SK-N-SH (cell line): ENCODE results near the gene OMP.

Experiments
- FOXM1 ChIP-seq: IDR thresholded peaks from 2 replicates; pipeline ENCODE4 v1.4.0; 2012; ENCODE audit warnings: low read depth, mild to moderate bottlenecking
- GABPA ChIP-seq: IDR thresholded peaks from 2 replicates; pipeline ENCODE4 v1.4.0; 2012; ENCODE audit warnings: low read depth, mild to moderate bottlenecking
- MEF2A ChIP-seq: IDR thresholded peaks from 2 replicates; pipeline ENCODE4 v1.4.0; 2012; ENCODE audit warnings: low read depth, borderline replicate concordance
- POLR2AphosphoS5 ChIP-seq: IDR thresholded peaks from 2 replicates; pipeline ENCODE4 v1.6.1; 2012; ENCODE audit warnings: low read depth, low read length
- RCOR1 ChIP-seq: fragments of 150-350 bp; IDR thresholded peaks from 2 replicates; pipeline ENCODE4 v1.6.1; 2017; ENCODE audit warnings: antibody characterized with exemption, low read length
- REST ChIP-seq: IDR thresholded peaks from 2 replicates; pipeline ENCODE4 v1.6.1; 2012; ENCODE audit warnings: mild to moderate bottlenecking, low read depth, low read length, moderate library complexity
- RFX5 ChIP-seq: IDR thresholded peaks from 2 replicates; pipeline ENCODE4 v1.6.1; 2012; ENCODE audit warnings: mild to moderate bottlenecking, improper control_type of control experiment, low read length
- SIN3A ChIP-seq: IDR thresholded peaks from 2 replicates; pipeline ENCODE4 v1.6.1; 2012; ENCODE audit warnings: low read depth, mild to moderate bottlenecking, low read length, moderate library complexity, borderline replicate concordance
- SMC3 ChIP-seq: IDR thresholded peaks from 2 replicates; pipeline ENCODE4 v1.6.1; 2012; ENCODE audit warnings: low read depth, low read length, improper control_type of control experiment
- USF1 ChIP-seq: IDR thresholded peaks from 2 replicates; pipeline ENCODE4 v1.4.0; 2012; ENCODE audit warnings: low read depth, borderline replicate concordance
- USF2 ChIP-seq: fragments of 150-350 bp; IDR thresholded peaks from 2 replicates; pipeline ENCODE4 v1.6.1; 2017; ENCODE audit warnings: antibody characterized with exemption, low read length, low read depth, borderline replicate concordance
- TF ChIP-seq, protein P1 (sequence below): fragments of 200-600 bp; sonication (generic); IDR thresholded peaks from 2 replicates; pipeline ENCODE4 v1.6.1; 2017; ENCODE audit warnings: antibody characterized with exemption, mild to moderate bottlenecking, moderate library complexity
- TF ChIP-seq, protein P2 (sequence below): IDR thresholded peaks from 2 replicates; pipeline ENCODE4 v1.4.0; 2012; ENCODE audit warnings: low read depth

DNA sequence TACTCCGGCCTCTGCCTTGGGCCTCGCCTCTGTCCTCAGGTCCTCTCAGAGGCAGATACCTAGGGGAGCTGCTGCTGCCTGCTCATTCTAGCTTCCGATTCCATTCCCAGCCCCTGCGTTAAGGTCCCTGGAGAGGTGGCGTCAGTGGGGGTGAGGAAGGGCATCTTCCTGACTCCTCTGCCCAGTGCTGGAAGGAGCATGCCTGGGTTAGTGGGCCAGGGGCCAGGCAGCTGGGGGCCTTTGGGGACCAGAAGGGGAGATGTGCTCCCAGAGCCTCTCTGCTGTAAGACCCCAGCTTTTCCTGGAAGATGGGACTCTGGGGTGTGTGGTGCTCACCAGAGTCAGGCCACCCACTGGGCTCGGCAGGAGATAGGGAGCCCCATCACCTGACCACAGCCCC, 21.8 kb downstream of the OMP start:
- TF ChIP-seq, protein P1, sequence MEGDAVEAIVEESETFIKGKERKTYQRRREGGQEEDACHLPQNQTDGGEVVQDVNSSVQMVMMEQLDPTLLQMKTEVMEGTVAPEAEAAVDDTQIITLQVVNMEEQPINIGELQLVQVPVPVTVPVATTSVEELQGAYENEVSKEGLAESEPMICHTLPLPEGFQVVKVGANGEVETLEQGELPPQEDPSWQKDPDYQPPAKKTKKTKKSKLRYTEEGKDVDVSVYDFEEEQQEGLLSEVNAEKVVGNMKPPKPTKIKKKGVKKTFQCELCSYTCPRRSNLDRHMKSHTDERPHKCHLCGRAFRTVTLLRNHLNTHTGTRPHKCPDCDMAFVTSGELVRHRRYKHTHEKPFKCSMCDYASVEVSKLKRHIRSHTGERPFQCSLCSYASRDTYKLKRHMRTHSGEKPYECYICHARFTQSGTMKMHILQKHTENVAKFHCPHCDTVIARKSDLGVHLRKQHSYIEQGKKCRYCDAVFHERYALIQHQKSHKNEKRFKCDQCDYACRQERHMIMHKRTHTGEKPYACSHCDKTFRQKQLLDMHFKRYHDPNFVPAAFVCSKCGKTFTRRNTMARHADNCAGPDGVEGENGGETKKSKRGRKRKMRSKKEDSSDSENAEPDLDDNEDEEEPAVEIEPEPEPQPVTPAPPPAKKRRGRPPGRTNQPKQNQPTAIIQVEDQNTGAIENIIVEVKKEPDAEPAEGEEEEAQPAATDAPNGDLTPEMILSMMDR: no peak
- no peak for TF ChIP-seq FOXM1
- no peak for TF ChIP-seq POLR2AphosphoS5
- no peak for TF ChIP-seq RCOR1
- TF ChIP-seq, protein P2, sequence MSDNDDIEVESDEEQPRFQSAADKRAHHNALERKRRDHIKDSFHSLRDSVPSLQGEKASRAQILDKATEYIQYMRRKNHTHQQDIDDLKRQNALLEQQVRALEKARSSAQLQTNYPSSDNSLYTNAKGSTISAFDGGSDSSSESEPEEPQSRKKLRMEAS: no peak
- no peak for TF ChIP-seq GABPA
- no peak for TF ChIP-seq SIN3A
- TF ChIP-seq REST: no peak
- no peak for TF ChIP-seq USF1
- TF ChIP-seq SMC3: no peak
- TF ChIP-seq USF2: no peak
- TF ChIP-seq MEF2A: no peak
- TF ChIP-seq RFX5: no peak
